Nephron (organoid): ENCODE measurements around the gene FGF2.
"Not testable (repeated sequence)": the region's sequence is repeated elsewhere in the genome, so short reads cannot be mapped to it uniquely, and the experiment has no call there.

ENCODE experiments used
- H3K27ac Mint-ChIP-seq, 3 experiments: 2 replicates each; pipeline ENCODE4 v1.8.0; 2020; ENCODE audit warnings: mixed read lengths in 3 of 3, mild to moderate bottlenecking in 2 of 3, moderate library complexity in 1 of 3
- H3K27me3 Mint-ChIP-seq: 2 replicates; pipeline ENCODE4 v1.8.0; 2021; ENCODE audit warnings: low read depth, mild to moderate bottlenecking, moderate library complexity, mixed read lengths
- H3K36me3 Mint-ChIP-seq: 2 replicates; pipeline ENCODE4 v1.8.0; 2020; ENCODE audit warnings: low read depth, mixed read lengths
- H3K4me1 Mint-ChIP-seq: 2 replicates; pipeline ENCODE4 v1.8.0; 2020; ENCODE audit warnings: mixed read lengths
- H3K4me3 Mint-ChIP-seq, 3 experiments: 2 replicates each; pipeline ENCODE4 v1.8.0; 2020; ENCODE audit warnings: mild to moderate bottlenecking in 3 of 3, mixed read lengths in 3 of 3, moderate library complexity in 2 of 3
- H3K9me3 Mint-ChIP-seq: 2 replicates; pipeline ENCODE4 v1.8.0; 2020; ENCODE audit warnings: mixed read lengths
- CTCF ChIP-seq, 3 experiments: fragments of 200-600 bp; sonication (generic); IDR thresholded peaks; one replicate each; pipeline ENCODE4 v1.5.0; 2021; ENCODE audit warnings: antibody characterized with exemption in 3 of 3; ENCODE audit not compliant: unreplicated experiment in 3 of 3

The FGF2 gene

GRCh38 chr4:122784261-122784660, 42.4 kb upstream of the FGF2 start:
- no peak for TF ChIP-seq CTCF (IDR thresholded peaks at IDR 0.05; ENCODE audit: unreplicated experiment in 3 of 3)
- Mint-ChIP-seq H3K9me3 (no peaks in the 10 kb centered on the region), H3K27ac (peak overlapping the region in 1 of 3 experiments; percentile 11), H3K36me3 (no peaks in the 10 kb centered on the region), H3K4me1 (peaks cover 15% of the 10 kb centered on the region), H3K4me3 (no peak overlapping the region), H3K27me3 (no peaks in the 10 kb centered on the region)

- H3K4me3 Mint-ChIP-seq = no peak overlapping the region
- H3K27ac Mint-ChIP-seq = no peak overlapping the region
- peaks cover 15% of the 10 kb centered on the region for H3K4me1 Mint-ChIP-seq
- no peak for TF ChIP-seq CTCF (IDR thresholded peaks at IDR 0.05; ENCODE audit: unreplicated experiment in 3 of 3)
- H3K27me3 Mint-ChIP-seq = no peaks in the 10 kb centered on the region
- H3K9me3 Mint-ChIP-seq = no peaks in the 10 kb centered on the region
- no peaks in the 10 kb centered on the region for H3K36me3 Mint-ChIP-seq
These were observed 41.5 kb upstream of the FGF2 start for GRCh38 chr4:122785099-122785498.

GRCh38 chr4:122786296-122786695, 40.3 kb upstream of the FGF2 start:
- H3K4me3 Mint-ChIP-seq, H3K9me3 Mint-ChIP-seq, H3K27me3 Mint-ChIP-seq, H3K36me3 Mint-ChIP-seq, H3K27ac Mint-ChIP-seq: not testable (repeated sequence)
- peaks cover 15% of the 10 kb centered on the region for H3K4me1 Mint-ChIP-seq

GRCh38 chr4:122786920-122787319, 39.7 kb upstream of the FGF2 start:
- H3K36me3 Mint-ChIP-seq, H3K27ac Mint-ChIP-seq, H3K27me3 Mint-ChIP-seq, H3K4me3 Mint-ChIP-seq, H3K9me3 Mint-ChIP-seq: not testable (repeated sequence)
- peaks cover 15% of the 10 kb centered on the region for H3K4me1 Mint-ChIP-seq

- H3K9me3 Mint-ChIP-seq = no peaks in the 10 kb centered on the region
- no peaks in the 10 kb centered on the region for H3K36me3 Mint-ChIP-seq
- H3K4me1 Mint-ChIP-seq = peaks cover 14% of the 10 kb centered on the region
- no peak overlapping the region for H3K27ac Mint-ChIP-seq
- H3K4me3 Mint-ChIP-seq = no peak overlapping the region
- no peak for TF ChIP-seq CTCF (IDR thresholded peaks at IDR 0.05; ENCODE audit: unreplicated experiment in 3 of 3)
- no peaks in the 10 kb centered on the region for H3K27me3 Mint-ChIP-seq
These were observed 38.7 kb upstream of the FGF2 start for GRCh38 chr4:122787940-122788339.

GRCh38 chr4:122788935-122789334, 37.7 kb upstream of the FGF2 start:
- TF ChIP-seq CTCF (IDR thresholded peaks at IDR 0.05; ENCODE audit: unreplicated experiment in 3 of 3) = no peak
- H3K4me1 Mint-ChIP-seq = peaks cover 4% of the 10 kb centered on the region

GRCh38 chr4:122793811-122794210, 32.8 kb upstream of the FGF2 start:
- Mint-ChIP-seq H3K27me3 (no peaks in the 10 kb centered on the region), H3K9me3 (no peaks in the 10 kb centered on the region), H3K36me3 (no peaks in the 10 kb centered on the region), H3K27ac (no peak overlapping the region), H3K4me3 (no peak overlapping the region), H3K4me1 (peaks cover 11% of the 10 kb centered on the region)
- no peak for TF ChIP-seq CTCF (IDR thresholded peaks at IDR 0.05; ENCODE audit: unreplicated experiment in 3 of 3)

More at GRCh38 chr4:122788935-122789334, 37.7 kb upstream of the FGF2 start:
- Mint-ChIP-seq H3K4me3 (no peak overlapping the region), H3K27ac (no peak overlapping the region), H3K27me3 (no peaks in the 10 kb centered on the region), H3K9me3 (no peaks in the 10 kb centered on the region), H3K36me3 (no peaks in the 10 kb centered on the region)
